HG03469 (cell line): ENCODE data around the gene RHOB.

ENCODE experiments used
- ATAC-seq: cut with Tn5 transposase; IDR thresholded peaks from one replicate; pipeline ENCODE4 v1.9.1; 2021; ENCODE audit warnings: mild to moderate bottlenecking, moderate library complexity, moderate number of reproducible peaks; ENCODE audit not compliant: unreplicated experiment

The RHOB gene

GRCh38 chr2:20436716-20437470, 10.0 kb upstream of the RHOB start:
- no peak for ATAC-seq

- ATAC-seq = no peak
Observed at GRCh38 chr2:20438334-20439192, 8.3 kb upstream of the RHOB start.

GRCh38 chr2:20439193-20439475, 7.7 kb upstream of the RHOB start:
- no peak for ATAC-seq

GRCh38 chr2:20439503-20439902, 7.4 kb upstream of the RHOB start:
- ATAC-seq = no peak

GRCh38 chr2:20440001-20440560, 6.8 kb upstream of the RHOB start:
- ATAC-seq = no peak

GRCh38 chr2:20443276-20443920, 3.5 kb upstream of the RHOB start:
- ATAC-seq = no peak

- ATAC-seq = no peak
Observed at GRCh38 chr2:20444101-20444992, 2.5 kb upstream of the RHOB start.

- no peak for ATAC-seq
Observed at GRCh38 chr2:20444993-20445910, 1.6 kb upstream of the RHOB start.

- no peak for ATAC-seq
Observed at GRCh38 chr2:20446255-20446916, 488 bp upstream of the RHOB start.

- ATAC-seq = no peak
Observed at GRCh38 chr2:20447437-20448245, 767 bp downstream of the RHOB start.

- no peak for ATAC-seq
Observed at GRCh38 chr2:20448246-20448976, 1.5 kb downstream of the RHOB start.

GRCh38 chr2:20448977-20449306, 2.1 kb downstream of the RHOB start:
- ATAC-seq = no peak

- ATAC-seq = no peak
Observed at GRCh38 chr2:20449501-20450200, 2.8 kb downstream of the RHOB start.

- ATAC-seq = no peak
Observed at GRCh38 chr2:20450201-20450999, 3.5 kb downstream of the RHOB start.

- no peak for ATAC-seq
Observed at GRCh38 chr2:20451000-20451290, 4.1 kb downstream of the RHOB start.

- ATAC-seq = no peak
Observed at GRCh38 chr2:20451341-20451740, 4.5 kb downstream of the RHOB start.
